ENCODE measurements around the gene RABGAP1L.
A peak's percentile ranks its signal among the peaks of the same experiment; 100 is the strongest.
"Not testable (repeated sequence)": the region's sequence is repeated elsewhere in the genome, so short reads cannot be mapped to it uniquely, and the experiment has no call there.

Gene RABGAP1L

GRCh38 chr1:174174461-174175329, 15.4 kb downstream of the RABGAP1L start (continued):
- TF ChIP-seq ZBTB7A (tag by site-specific recombination; IDR thresholded peaks at IDR 0.05; ENCODE audit: low read depth): no peak

- H3K4me1 ChIP-seq (ENCODE audit: control insufficient read depth, insufficient read depth, low read length); H3K36me3 ChIP-seq (ENCODE audit: control insufficient read depth in 2 of 2, insufficient read depth in 1 of 2, low read length in 2 of 2); H3K9me3 ChIP-seq (ENCODE audit: control insufficient read depth, insufficient read depth, low read depth, low read length); H3K4me3 ChIP-seq (ENCODE audit: low read depth, low read length); POLR2A ChIA-PET; CTCF ChIA-PET; H3K27ac ChIP-seq (ENCODE audit: extremely low read depth, low read depth, low read length): not testable (repeated sequence)
- peak; percentile 86 for TF ChIP-seq ZNF146 (tag by site-specific recombination; IDR thresholded peaks at IDR 0.05)
- TF ChIP-seq, protein P1, sequence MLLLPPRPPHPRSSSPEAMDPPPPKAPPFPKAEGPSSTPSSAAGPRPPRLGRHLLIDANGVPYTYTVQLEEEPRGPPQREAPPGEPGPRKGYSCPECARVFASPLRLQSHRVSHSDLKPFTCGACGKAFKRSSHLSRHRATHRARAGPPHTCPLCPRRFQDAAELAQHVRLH (tag by site-specific recombination; IDR thresholded peaks at IDR 0.05): 0 out of 2 replicates have a peak, but pooled peaks have one; percentile 37
Observed at GRCh38 chr1:174178459-174178858, 19.1 kb downstream of the RABGAP1L start.

- no peak overlapping the region for H3K27ac ChIP-seq (ENCODE audit: extremely low read depth, low read depth, low read length)
- no peaks in the 10 kb centered on the region for H3K9me3 ChIP-seq (ENCODE audit: control insufficient read depth, insufficient read depth, low read depth, low read length)
- H3K4me3 ChIP-seq (ENCODE audit: low read depth, low read length): no peak overlapping the region
- H3K36me3 ChIP-seq (ENCODE audit: control insufficient read depth in 2 of 2, insufficient read depth in 1 of 2, low read length in 2 of 2): no peaks in the 10 kb centered on the region
- TF ChIP-seq ZFP41 (tag by site-specific recombination; IDR thresholded peaks at IDR 0.05; ENCODE audit: borderline replicate concordance) (no peak), PRDM1 (tag by site-specific recombination; IDR thresholded peaks at IDR 0.05) (no peak), ZNF354C (tag by site-specific recombination; IDR thresholded peaks at IDR 0.05; ENCODE audit: borderline replicate concordance, low read depth) (no peak), ZNF140 (tag by site-specific recombination; IDR thresholded peaks at IDR 0.05) (no peak), ZNF274 (IDR thresholded peaks at IDR 0.05; ENCODE audit: low read length) (no peak), ZNF274 (tag by site-specific recombination; IDR thresholded peaks at IDR 0.05; ENCODE audit: borderline replicate concordance) (no peak), ZNF626 (tag by site-specific recombination; IDR thresholded peaks at IDR 0.05) (no peak), ZNF138 (tag by site-specific recombination; IDR thresholded peaks at IDR 0.05; ENCODE audit: borderline replicate concordance) (no peak), ZNF23 (tag by site-specific recombination; IDR thresholded peaks at IDR 0.05; ENCODE audit: borderline replicate concordance) (no peak), ZNF350 (tag by site-specific recombination; IDR thresholded peaks at IDR 0.05) (no peak), GFI1B (tag by site-specific recombination; IDR thresholded peaks at IDR 0.05) (no peak)
- TF ChIP-seq, protein P2, sequence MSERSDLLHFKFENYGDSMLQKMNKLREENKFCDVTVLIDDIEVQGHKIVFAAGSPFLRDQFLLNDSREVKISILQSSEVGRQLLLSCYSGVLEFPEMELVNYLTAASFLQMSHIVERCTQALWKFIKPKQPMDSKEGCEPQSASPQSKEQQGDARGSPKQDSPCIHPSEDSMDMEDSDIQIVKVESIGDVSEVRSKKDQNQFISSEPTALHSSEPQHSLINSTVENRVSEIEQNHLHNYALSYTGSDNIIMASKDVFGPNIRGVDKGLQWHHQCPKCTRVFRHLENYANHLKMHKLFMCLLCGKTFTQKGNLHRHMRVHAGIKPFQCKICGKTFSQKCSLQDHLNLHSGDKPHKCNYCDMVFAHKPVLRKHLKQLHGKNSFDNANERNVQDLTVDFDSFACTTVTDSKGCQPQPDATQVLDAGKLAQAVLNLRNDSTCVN (tag by site-specific recombination; optimal IDR thresholded peaks at IDR 0.05): no peak
- TF ChIP-seq, protein P1 (tag by site-specific recombination; IDR thresholded peaks at IDR 0.05): no peak
- H3K4me1 ChIP-seq (ENCODE audit: control insufficient read depth, insufficient read depth, low read length): no peaks in the 10 kb centered on the region
- CTCF ChIA-PET: interaction anchor here (1.1 kb wide), 1 partner anchor 15 kb away, joined by 7 read pairs; no protein-coding TSS in a partner anchor
- POLR2A ChIA-PET: no interaction called here
Observed at GRCh38 chr1:174189428-174190062, 30.2 kb downstream of the RABGAP1L start.

- TF ChIP-seq ZNF169 (tag by site-specific recombination; IDR thresholded peaks at IDR 0.05) (no peak), ZNF16 (tag by site-specific recombination; IDR thresholded peaks at IDR 0.05; ENCODE audit: low read depth) (no peak), ZNF133 (tag by site-specific recombination; IDR thresholded peaks at IDR 0.05) (no peak), ZNF791 (tag by site-specific recombination; IDR thresholded peaks at IDR 0.05) (no peak), OSR2 (tag by site-specific recombination; IDR thresholded peaks at IDR 0.05) (no peak)
- Histone ChIP-seq H3K9me3 (ENCODE audit: control insufficient read depth, insufficient read depth, low read depth, low read length) (no peaks in the 10 kb centered on the region), H3K27ac (ENCODE audit: extremely low read depth, low read depth, low read length) (no peak overlapping the region), H3K4me3 (ENCODE audit: low read depth, low read length) (no peak overlapping the region), H3K4me1 (ENCODE audit: control insufficient read depth, insufficient read depth, low read length) (no peaks in the 10 kb centered on the region), H3K36me3 (ENCODE audit: control insufficient read depth in 2 of 2, insufficient read depth in 1 of 2, low read length in 2 of 2) (no peaks in the 10 kb centered on the region)
- CTCF ChIA-PET: interaction anchor here (0.6 to 1.0 kb wide), 3 partner anchors 17 to 72 kb away, joined by 3 to 5 read pairs (median 3); no protein-coding TSS in a partner anchor
- POLR2A ChIA-PET: no interaction called here
Observed at GRCh38 chr1:174190691-174191199, 31.4 kb downstream of the RABGAP1L start.

Data from HEK293 (cell line).